Ecto neural progenitor cell (in vitro differentiated cells): ENCODE data around the gene NSMF.

Experiments used
- DNase-seq: peaks from one replicate; pipeline ENCODE4 v3.0.0-alpha.2; 2018; ENCODE audit warnings: low spot score

NSMF gene

DNA sequence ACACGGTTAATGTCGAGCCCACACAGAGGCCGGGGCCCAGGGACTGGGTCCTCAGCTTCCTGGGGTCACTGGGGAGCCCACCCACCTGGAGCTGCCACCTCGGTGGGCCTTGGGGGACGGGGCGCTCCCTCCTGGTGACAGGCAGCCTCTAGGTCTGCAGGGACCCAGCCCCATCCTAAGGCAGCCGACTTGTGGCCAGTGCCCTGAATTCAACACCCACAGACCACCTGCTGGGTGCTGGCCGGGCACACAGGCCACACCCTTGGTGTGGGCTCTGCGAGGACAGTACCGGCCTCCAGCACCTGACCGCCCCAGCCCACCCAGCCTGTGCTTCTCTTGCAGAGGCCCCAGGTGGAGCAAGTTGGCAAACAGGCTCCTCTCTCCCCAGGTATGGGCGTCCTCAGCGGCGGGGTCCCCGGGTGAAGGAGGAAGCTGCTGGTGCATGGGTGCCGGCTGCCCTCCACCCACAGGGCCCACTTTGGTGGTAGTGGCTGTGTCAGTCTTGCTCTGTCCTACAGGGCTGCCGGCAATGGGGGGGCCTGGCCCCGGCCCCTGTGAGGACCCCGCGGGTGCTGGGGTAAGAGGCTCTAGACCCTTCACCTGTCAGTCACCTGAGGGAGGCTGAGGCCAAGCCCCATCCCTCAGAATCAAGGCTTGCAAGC, 26.3 kb downstream of the NSMF start:
- DNase-seq, result no peak

DNA sequence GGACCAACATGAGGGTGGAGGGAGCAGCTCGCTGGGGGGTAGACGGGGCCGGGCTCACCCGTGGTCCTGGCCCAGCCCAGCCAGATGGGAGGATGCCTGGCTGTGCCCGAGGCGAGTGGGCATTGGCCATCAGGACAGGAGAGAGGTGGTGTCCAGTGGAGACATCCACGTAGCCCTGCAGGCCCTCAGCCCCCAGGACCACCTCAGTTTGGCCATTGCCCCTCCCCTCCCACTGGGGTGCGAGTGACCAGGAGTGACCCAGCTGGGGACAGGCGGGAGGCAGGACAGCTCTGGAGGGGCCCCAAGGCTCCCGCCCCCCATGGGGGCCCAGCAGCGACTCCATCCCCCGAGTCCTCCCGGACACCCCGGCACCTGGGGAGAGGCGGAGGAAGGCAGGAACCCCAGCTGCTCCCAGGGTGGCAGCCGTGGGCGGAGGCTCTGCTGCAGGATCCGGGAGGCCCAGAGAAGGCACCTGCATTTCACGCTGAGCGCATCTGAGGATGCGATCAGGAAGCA, 27.7 kb downstream of the NSMF start:
- DNase-seq, result no peak

DNA sequence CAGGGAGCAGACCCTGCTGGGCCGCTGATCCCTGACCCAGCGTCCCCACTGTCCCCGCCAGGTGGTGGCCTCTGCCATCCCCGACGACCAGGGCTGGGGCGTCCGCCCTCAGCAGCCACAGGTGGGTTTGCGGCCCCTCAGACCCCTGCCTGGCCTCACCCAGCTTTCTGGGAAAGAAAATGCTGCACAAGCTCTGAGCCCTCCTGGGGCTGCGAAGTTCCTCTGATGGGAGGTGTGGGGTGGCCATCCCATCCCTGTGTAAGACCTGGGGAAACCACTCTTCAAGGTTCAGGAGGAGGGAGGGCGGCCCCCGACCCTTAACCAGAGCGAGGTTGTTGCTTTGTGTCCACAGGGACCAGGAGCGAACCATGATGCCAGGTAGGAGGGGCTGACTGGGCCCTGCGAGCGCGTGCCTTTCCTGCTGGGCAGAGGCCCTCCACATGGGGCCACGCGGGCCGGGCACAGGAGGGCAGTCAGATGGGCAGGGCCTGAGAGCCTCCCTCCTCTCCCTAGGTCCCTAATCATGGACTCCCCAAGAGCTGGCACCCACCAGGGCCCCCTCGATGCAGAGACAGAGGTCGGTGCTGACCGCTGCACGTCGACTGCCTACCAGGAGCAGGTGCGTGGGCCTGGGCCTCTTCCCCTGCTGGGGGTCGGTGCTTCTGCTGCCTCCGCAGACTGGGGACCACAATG, 28.3 kb downstream of the NSMF start:
- no peak for DNase-seq

GRCh38 chr9:137429974-137430722, 29.0 kb downstream of the NSMF start:
- DNase-seq, result no peak

DNA sequence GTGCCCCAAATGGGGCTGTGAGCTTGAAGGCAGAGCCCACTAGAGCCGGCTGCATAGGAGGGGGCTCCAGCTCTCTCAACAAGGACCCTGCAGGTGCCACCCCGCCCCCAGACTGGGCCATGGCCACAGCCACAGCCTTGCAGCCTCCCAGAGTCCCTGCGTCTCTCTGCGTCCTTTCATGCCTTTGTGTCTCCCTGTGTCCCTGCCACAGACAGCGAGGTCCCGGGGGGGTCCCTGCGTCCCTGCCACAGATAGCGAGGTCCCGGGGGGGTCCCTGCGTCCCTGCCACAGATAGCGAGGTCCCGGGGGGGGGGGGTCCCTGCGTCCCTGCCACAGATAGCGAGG, 29.6 kb downstream of the NSMF start:
- DNase-seq, result no peak

DNA sequence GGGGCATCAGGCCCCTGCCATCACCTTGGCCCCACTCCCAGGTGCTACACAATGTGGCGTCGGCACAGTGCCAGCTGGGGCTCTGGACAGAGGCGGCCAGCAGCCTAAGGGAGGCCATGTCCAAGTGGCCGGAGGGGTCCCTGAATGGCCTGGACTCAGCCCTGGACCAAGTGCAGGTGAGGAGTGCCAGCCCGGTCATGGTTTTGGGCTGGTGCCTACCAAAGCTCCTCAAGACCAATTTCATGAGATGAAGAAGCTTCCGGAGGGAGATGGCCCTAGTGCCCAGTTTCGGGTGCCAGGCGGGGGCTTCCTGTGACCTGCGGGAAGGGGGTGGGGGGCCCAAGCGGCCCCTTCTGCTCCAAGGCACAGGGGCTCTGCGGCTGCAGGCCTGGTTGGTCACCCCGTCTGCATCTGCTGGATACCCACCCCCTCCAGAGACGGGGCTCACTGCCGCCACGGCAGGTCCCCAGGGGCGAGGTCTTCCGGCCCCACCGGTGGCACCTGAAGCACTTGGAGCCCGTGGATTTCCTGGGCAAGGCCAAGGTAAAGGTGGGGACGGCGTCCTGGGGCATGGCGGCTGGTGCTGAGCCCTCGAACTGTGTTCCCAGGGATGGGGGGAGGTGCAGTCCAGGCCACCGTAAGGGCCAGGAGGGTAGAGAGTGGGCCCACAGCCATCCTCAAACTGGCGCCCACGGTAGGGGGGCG, 30.1 kb downstream of the NSMF start:
- no peak for DNase-seq

- DNase-seq, result no peak
Observed at GRCh38 chr9:137428311-137428630, 30.9 kb downstream of the NSMF start.

DNA sequence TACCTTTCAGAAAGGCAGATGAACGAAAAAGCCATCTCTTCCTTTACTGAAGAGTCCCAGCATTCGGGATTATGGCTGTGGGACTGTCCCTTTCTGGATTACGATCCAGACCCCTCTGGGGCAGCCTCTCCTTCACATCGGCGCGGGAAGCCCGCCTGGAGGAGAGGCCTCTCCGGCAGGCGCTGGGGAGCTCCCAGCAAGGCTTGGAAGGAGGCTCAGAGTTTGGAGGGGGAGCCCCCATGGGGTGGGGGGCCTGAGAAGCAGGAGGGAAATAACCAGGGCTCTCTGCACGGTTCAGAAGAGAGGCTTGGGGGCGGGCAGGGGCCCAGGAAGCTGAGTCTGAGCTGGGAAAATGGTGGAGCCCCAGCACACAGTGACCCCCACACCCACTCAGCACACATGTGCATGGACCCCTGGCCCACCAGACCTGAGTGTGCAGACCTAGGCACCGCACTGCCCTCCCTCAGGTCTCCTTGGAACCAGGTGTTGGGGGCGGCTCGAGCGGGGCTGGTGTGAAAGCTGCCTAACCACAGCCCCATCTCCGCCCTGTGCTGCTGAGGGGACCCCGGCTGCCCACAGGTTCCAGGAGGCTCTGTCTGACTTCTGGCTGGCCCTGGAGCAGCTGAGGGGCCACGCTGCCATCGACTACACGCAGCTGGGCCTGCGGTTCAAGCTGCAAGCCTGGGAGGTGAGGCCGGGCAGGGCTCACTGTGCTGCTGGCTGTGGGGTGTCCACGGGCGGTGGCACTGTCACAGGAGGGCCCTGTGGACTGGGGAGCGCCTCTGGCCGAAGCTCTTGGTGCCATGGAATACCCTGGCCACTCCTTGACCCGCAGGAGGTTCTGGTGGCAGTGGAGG, 31.5 kb downstream of the NSMF start:
- DNase-seq, result no peak

GRCh38 chr9:137426018-137426681, 33.0 kb downstream of the NSMF start:
- no peak for DNase-seq

GRCh38 chr9:137423514-137424291, 35.4 kb downstream of the NSMF start:
- DNase-seq, result no peak

GRCh38 chr9:137422604-137423513, 36.3 kb downstream of the NSMF start, which contains the start of the genes EXD3 and NOXA1:
TSS of gene EXD3 (minus strand) at chr9:137423162. CDS start at chr9:137395357, 27,805 bp downstream.
TSS of gene NOXA1 (plus strand) at chr9:137423393. CDS start at chr9:137423530, 137 bp downstream.
- DNase-seq, result peak; percentile 97

- DNase-seq, result no peak
Observed at GRCh38 chr9:137421838-137422603, 37.1 kb downstream of the NSMF start.

DNA sequence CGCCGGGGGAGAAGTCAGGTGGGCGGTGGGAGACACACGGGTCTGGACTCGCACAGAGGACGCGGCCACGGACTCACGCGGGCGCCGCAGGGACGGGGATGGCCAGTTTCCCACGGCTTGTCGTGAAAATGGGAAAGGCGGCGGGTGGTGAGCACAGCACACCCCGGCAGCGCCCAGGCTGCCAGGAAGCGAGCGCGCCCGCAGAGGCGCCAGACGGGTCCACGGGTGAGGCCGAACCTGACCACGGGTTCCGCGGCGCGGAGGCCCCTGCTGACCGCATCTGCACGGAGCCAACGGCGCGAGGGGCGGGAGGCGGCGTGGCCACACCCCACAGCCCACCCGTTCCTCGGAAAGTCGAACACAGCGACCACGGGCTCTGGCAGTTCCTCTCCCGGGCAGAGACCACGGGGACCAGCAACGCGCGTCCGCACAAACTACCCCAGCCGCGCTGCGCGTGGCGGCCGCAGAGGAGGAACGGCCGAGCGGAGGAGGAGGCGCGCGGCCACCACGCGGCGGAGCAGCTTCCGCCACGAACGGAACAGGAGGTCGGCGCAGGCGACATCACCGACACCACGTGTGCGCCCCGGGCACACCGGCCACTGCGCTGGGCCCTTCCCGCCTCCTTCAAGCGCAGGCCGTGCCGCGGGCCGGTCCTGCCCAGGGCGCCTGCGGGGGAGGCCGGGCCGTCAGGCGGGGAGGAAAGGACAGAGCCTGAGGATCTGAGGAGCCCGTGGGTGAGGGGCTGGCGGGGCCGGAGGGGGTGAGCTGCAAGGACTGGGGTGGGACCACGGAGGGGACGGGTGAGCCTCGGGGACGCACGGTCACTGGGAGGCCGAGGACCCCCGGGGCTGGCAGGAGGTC, 41.7 kb downstream of the NSMF start:
- no peak for DNase-seq

GRCh38 chr9:137416563-137417151, 42.5 kb downstream of the NSMF start:
- DNase-seq, result no peak

DNA sequence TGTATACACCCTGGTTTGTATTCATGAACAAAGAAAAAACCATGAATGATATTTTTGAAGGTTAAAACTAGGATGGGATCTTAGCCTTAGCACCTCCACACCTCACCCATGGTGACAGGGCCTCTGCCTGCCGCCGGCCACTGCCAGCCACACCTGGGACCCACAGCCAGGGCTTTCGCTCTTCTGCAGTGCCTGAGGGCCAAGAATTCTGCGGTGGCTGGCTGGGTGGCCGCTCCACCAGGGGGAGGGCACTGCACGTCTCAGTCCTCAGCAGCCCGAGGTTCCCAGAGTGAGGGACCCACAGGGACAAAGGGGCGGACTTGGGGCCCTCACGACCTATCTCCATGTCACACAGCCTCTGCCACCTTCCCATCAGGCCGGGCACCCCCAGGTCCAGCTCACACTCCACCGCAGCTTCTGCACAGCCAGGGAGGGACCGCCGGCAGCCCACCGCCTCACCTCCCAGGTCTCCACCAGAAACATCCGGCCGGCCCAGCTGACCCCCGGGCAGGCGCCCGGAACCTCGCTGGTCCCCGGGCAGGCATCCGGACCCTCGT, 43.0 kb downstream of the NSMF start:
- no peak for DNase-seq

- no peak for DNase-seq
Observed at GRCh38 chr9:137415451-137415850, 43.7 kb downstream of the NSMF start.
